Prostate gland (tissue), 2 donors: Measurements from ENCODE around the gene SH3D19. TPM values are rescaled to one million over a fixed set of nuclear protein-coding genes. Genes with fewer than 3 reads are reported as not detected.

Experiments used
- DNase-seq: peaks from one replicate; pipeline ENCODE4 v3.0.0-alpha.2; 2019; ENCODE audit warnings: low spot score
- H3K27ac ChIP-seq, 2 donors: fragments of 200-600 bp; sonication (generic); 2 replicates each; pipeline ENCODE4 v1.5.1; 2017 to 2019
- H3K27me3 ChIP-seq: fragments of 200-600 bp; sonication (generic); replicated peaks from 2 replicates; pipeline ENCODE4 v1.5.1; 2019; ENCODE audit not compliant: insufficient read depth
- H3K36me3 ChIP-seq, 2 donors: fragments of 200-600 bp; sonication (generic); 1 replicate in 1 of 2; 2 replicates in 1 of 2; pipeline versions ENCODE4 v1.5.1 to v1.8.1; 2017 to 2019
- H3K4me1 ChIP-seq: fragments of 200-600 bp; sonication (generic); replicated peaks from 2 replicates; pipeline ENCODE4 v1.5.1; 2019
- H3K4me3 ChIP-seq, 2 donors: fragments of 200-600 bp; sonication (generic); 2 replicates each; pipeline ENCODE4 v1.5.1; 2017 to 2019
- H3K9me3 ChIP-seq: fragments of 200-600 bp; sonication (generic); 2 replicates; pipeline ENCODE4 v1.5.1; 2017
- CTCF ChIP-seq, 4 experiments: fragments of 200-600 bp in 2 of 4; fragments of 450-650 bp in 2 of 4; sonication (generic) in 2 of 4; IDR thresholded peaks; 1 replicate in 3 of 4; 2 replicates in 1 of 4; pipeline ENCODE4 v1.5.1; 2016 to 2019; ENCODE audit warnings: antibody characterized with exemption in 4 of 4, mild to moderate bottlenecking in 2 of 4, moderate library complexity in 2 of 4
- POLR2A ChIP-seq: fragments of 450-650 bp; IDR thresholded peaks from one replicate; pipeline ENCODE4 v1.6.1; 2016; ENCODE audit warnings: antibody characterized with exemption, mild to moderate bottlenecking
- POLR2AphosphoS5 ChIP-seq: sonication (generic); formaldehyde crosslinking; IDR thresholded peaks from one replicate; pipeline ENCODE4 v1.6.1; 2017; ENCODE audit warnings: antibody characterized with exemption
- WGBS: methylation state at CpG from one replicate; pipeline ENCODE4 v1.1.5; 2018; 5-methylcytosine and 5-hydroxymethylcytosine counted together
- intact Hi-C: fragments of 100-400 bp; cut with DNase I; formaldehyde crosslinking; loops from one replicate; pipeline ENCODE4 v1.14.2; 2022
- total RNA-seq, 2 donors: library from RNA; depleted of rRNA; stranded (reverse); fragments of >200 nt; gene quantifications; one replicate each; pipeline ENCODE4 v1.1.0, GENCODE V29; 2016

Gene SH3D19
- total RNA-seq, 2 donors from 2014 or later = 27.1 to 61.1 TPM

GRCh38 chr4:151310124-151310728, 15.2 kb downstream of the SH3D19 start:
- Histone ChIP-seq H3K4me1 (no peaks in the 10 kb centered on the region), H3K9me3 (no peaks in the 10 kb centered on the region), H3K27ac (no peak overlapping the region), H3K36me3 (no peaks in the 10 kb centered on the region), H3K4me3 (no peak overlapping the region), H3K27me3 (no peaks in the 10 kb centered on the region)
- intact Hi-C loops = no loop called here
- DNase-seq = no peak
- TF ChIP-seq CTCF (IDR thresholded peaks at IDR 0.05) (no peak), POLR2AphosphoS5 (no peak)
- WGBS = 96% methylated on average over 5 of the region's 5 CpGs

GRCh38 chr4:151304755-151305154, 20.6 kb downstream of the SH3D19 start:
- Histone ChIP-seq H3K36me3 (no peaks in the 10 kb centered on the region), H3K27me3 (no peaks in the 10 kb centered on the region), H3K9me3 (no peaks in the 10 kb centered on the region), H3K27ac (no peak overlapping the region), H3K4me3 (no peak overlapping the region), H3K4me1 (no peaks in the 10 kb centered on the region)
- DNase-seq = no peak
- intact Hi-C loops = no loop called here
- TF ChIP-seq CTCF (IDR thresholded peaks at IDR 0.05) = no peak
- TF ChIP-seq POLR2A = no peak
- no peak for TF ChIP-seq POLR2AphosphoS5

GRCh38 chr4:151304226-151304625, 21.2 kb downstream of the SH3D19 start:
- H3K36me3 ChIP-seq = no peaks in the 10 kb centered on the region
- intact Hi-C loops = no loop called here
- H3K27me3 ChIP-seq = no peaks in the 10 kb centered on the region
- no peaks in the 10 kb centered on the region for H3K9me3 ChIP-seq
- no peak for DNase-seq
- no peaks in the 10 kb centered on the region for H3K4me1 ChIP-seq
- H3K27ac ChIP-seq = no peak overlapping the region
- TF ChIP-seq POLR2AphosphoS5 (no peak), POLR2A (no peak)
- H3K4me3 ChIP-seq = no peak overlapping the region

- intact Hi-C loops = no loop called here
- Histone ChIP-seq H3K4me1 (no peaks in the 10 kb centered on the region), H3K36me3 (no peaks in the 10 kb centered on the region), H3K9me3 (no peaks in the 10 kb centered on the region), H3K27me3 (no peaks in the 10 kb centered on the region), H3K27ac (no peak overlapping the region), H3K4me3 (no peak overlapping the region)
- WGBS = 87% methylated on average over 4 of the region's 4 CpGs
- no peak for DNase-seq
- no peak for TF ChIP-seq POLR2A
- TF ChIP-seq POLR2AphosphoS5 = no peak
- TF ChIP-seq CTCF (IDR thresholded peaks at IDR 0.05) = no peak
Observed at GRCh38 chr4:151302432-151302831, 23.0 kb downstream of the SH3D19 start.

- no peaks in the 10 kb centered on the region for H3K27me3 ChIP-seq
- no peak for DNase-seq
Observed at GRCh38 chr4:151297170-151297569, 28.2 kb downstream of the SH3D19 start.

GRCh38 chr4:151296227-151296626, 29.2 kb downstream of the SH3D19 start:
- Histone ChIP-seq H3K4me1 (no peaks in the 10 kb centered on the region), H3K36me3 (no peaks in the 10 kb centered on the region), H3K4me3 (no peak overlapping the region), H3K27me3 (no peaks in the 10 kb centered on the region), H3K27ac (no peak overlapping the region), H3K9me3 (no peaks in the 10 kb centered on the region)
- WGBS = 53% methylated on average over 3 of the region's 3 CpGs
- DNase-seq = no peak
- intact Hi-C loops = no loop called here
- TF ChIP-seq POLR2AphosphoS5 = no peak
- no peak for TF ChIP-seq POLR2A
- no peak for TF ChIP-seq CTCF (IDR thresholded peaks at IDR 0.05)

More at GRCh38 chr4:151297170-151297569, 28.2 kb downstream of the SH3D19 start:
- no peak overlapping the region for H3K27ac ChIP-seq
- H3K4me1 ChIP-seq = no peaks in the 10 kb centered on the region
- H3K36me3 ChIP-seq = no peaks in the 10 kb centered on the region
- no peak overlapping the region for H3K4me3 ChIP-seq
- H3K9me3 ChIP-seq = no peaks in the 10 kb centered on the region
- intact Hi-C loops = no loop called here
- TF ChIP-seq POLR2A = no peak
